Smooth muscle cell (in vitro differentiated cells): ENCODE results near the gene CDH4. TPM values are rescaled to one million over a fixed set of nuclear protein-coding genes. Genes with fewer than 3 reads are reported as not detected.

Experiments used
- DNase-seq: peaks from one replicate; lab custom pipeline; 2025; ENCODE audit not compliant: unreplicated experiment; lab: John Stamatoyannopoulos, UW
- H2AFZ ChIP-seq: fragments of 200-600 bp; sonication (generic); 2 replicates; pipeline ENCODE4 v1.6.0; 2016; ENCODE audit warnings: antibody characterized with exemption, low read depth, mild to moderate bottlenecking
- H3F3A ChIP-seq: fragments of 200-600 bp; sonication (generic); 2 replicates; pipeline ENCODE4 v1.6.0; 2017; ENCODE audit warnings: antibody characterized with exemption, low read depth
- H3K27ac ChIP-seq: fragments of 200-600 bp; sonication (generic); 2 replicates; pipeline ENCODE4 v1.5.1; 2016; ENCODE audit warnings: low read depth, mild to moderate bottlenecking
- H3K27me3 ChIP-seq: fragments of 200-600 bp; sonication (generic); 2 replicates; pipeline ENCODE4 v1.6.1; 2016; ENCODE audit warnings: low read depth, mild to moderate bottlenecking
- H3K36me3 ChIP-seq: fragments of 200-600 bp; sonication (generic); 2 replicates; pipeline ENCODE4 v1.5.1; 2016; ENCODE audit warnings: low read depth
- H3K4me1 ChIP-seq: fragments of 200-600 bp; sonication (generic); 2 replicates; pipeline ENCODE4 v1.5.1; 2016; ENCODE audit warnings: low read depth
- H3K4me2 ChIP-seq: fragments of 200-600 bp; sonication (generic); 2 replicates; pipeline ENCODE4 v1.6.0; 2016; ENCODE audit warnings: mild to moderate bottlenecking
- H3K4me3 ChIP-seq: fragments of 200-600 bp; sonication (generic); 2 replicates; pipeline ENCODE4 v1.5.1; 2016; ENCODE audit warnings: mild to moderate bottlenecking
- H3K79me2 ChIP-seq: fragments of 200-600 bp; sonication (generic); 2 replicates; pipeline ENCODE4 v1.6.0; 2016; ENCODE audit warnings: low read depth, mild to moderate bottlenecking
- H3K9ac ChIP-seq: fragments of 200-600 bp; sonication (generic); 2 replicates; pipeline ENCODE4 v1.6.0; 2016; ENCODE audit warnings: low read depth
- H3K9me3 ChIP-seq: fragments of 200-600 bp; sonication (generic); replicated peaks from 2 replicates; pipeline ENCODE4 v1.5.1; 2016; ENCODE audit warnings: low read depth
- H4K20me1 ChIP-seq: fragments of 200-600 bp; sonication (generic); 2 replicates; pipeline ENCODE4 v1.6.0; 2016; ENCODE audit warnings: low read depth
- WGBS: methylation state at CpG from one replicate; pipeline ENCODE4 v1.1.7; 2016; ENCODE audit warnings: low lambda C conversion rate; 5-methylcytosine and 5-hydroxymethylcytosine counted together
- polyA plus RNA-seq: library from polyadenylated mRNA; unstranded; fragments of >200 nt; fragmentation: Nextera tagmentation; extraction: Ambion mirVana; gene quantifications from 2 replicates; pipeline ENCODE4 v1.2.1, GENCODE V29; 2016
- total RNA-seq: library from RNA; depleted of rRNA; stranded (reverse); fragments of >200 nt; gene quantifications from 2 replicates; pipeline ENCODE4 v1.2.3, GENCODE V29; 2014
- TF ChIP-seq, protein P1 (sequence below): fragments of 200-600 bp; sonication (generic); IDR thresholded peaks from 2 replicates; pipeline ENCODE4 v1.5.1; 2017; ENCODE audit warnings: borderline replicate concordance, mild to moderate bottlenecking, antibody characterized with exemption; ENCODE audit not compliant: insufficient read depth, poor library complexity, severe bottlenecking

The CDH4 gene
- total and polyA plus RNA-seq, 2 experiments from 2014 or later, result 0.03 to 0.04 TPM

DNA sequence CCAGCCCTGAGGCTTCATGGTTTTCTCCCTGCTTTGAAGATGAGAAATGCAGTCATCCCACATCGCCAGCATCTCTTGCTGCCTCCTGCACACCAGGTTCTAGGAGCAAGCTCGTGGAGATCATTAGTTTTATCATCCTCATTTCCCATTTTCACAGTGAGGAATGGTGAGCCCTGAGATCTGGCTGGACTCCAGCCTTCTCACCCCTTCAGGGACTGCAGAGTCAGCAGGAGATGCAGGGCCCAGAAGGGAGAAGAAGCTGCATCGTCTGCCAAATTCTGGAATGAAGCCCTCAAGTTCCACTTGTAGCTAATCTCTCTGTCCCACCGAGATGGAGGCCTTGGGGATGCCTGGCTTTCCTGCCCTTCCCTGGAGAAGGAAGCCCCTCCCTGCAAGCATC lies 596.8 kb downstream of the CDH4 start:
- 87% methylated on average over 4 of the region's 4 CpGs for WGBS
- H3K27me3 ChIP-seq, result no peaks in the 10 kb centered on the region
- H3F3A ChIP-seq, result no peaks in the 10 kb centered on the region
- H3K36me3 ChIP-seq, result no peaks in the 10 kb centered on the region
- DNase-seq, result no peak
- no peak overlapping the region for H3K4me2 ChIP-seq
- H3K27ac ChIP-seq, result no peak overlapping the region
- H3K79me2 ChIP-seq, result no peaks in the 10 kb centered on the region
- no peaks in the 10 kb centered on the region for H3K4me1 ChIP-seq
- H4K20me1 ChIP-seq, result no peaks in the 10 kb centered on the region
- H3K4me3 ChIP-seq, result no peak overlapping the region
- H3K9ac ChIP-seq, result no peak overlapping the region
- TF ChIP-seq, protein P1, sequence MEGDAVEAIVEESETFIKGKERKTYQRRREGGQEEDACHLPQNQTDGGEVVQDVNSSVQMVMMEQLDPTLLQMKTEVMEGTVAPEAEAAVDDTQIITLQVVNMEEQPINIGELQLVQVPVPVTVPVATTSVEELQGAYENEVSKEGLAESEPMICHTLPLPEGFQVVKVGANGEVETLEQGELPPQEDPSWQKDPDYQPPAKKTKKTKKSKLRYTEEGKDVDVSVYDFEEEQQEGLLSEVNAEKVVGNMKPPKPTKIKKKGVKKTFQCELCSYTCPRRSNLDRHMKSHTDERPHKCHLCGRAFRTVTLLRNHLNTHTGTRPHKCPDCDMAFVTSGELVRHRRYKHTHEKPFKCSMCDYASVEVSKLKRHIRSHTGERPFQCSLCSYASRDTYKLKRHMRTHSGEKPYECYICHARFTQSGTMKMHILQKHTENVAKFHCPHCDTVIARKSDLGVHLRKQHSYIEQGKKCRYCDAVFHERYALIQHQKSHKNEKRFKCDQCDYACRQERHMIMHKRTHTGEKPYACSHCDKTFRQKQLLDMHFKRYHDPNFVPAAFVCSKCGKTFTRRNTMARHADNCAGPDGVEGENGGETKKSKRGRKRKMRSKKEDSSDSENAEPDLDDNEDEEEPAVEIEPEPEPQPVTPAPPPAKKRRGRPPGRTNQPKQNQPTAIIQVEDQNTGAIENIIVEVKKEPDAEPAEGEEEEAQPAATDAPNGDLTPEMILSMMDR, result no peak
- no peak overlapping the region for H2AFZ ChIP-seq
- no peaks in the 10 kb centered on the region for H3K9me3 ChIP-seq

DNA sequence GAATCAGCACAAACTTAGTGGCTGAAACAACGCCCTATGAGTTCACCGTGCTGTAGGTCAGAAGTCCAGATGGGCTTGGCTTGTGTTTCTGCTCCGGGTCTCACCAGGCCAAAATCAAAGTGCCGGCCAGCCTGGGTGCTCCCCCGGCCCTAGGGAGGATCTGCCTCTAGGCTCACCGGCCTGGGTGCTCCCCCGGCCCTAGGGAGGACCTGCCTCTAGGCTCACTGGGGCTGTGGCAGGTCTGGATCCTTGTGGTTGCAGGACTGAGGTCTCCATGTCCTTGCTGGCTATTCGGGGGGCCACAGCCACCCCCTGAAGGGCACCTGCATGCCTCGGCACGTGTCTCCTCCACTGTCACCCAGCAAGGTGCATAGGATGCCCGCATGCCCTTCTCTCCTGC lies 597.3 kb downstream of the CDH4 start:
- no peak overlapping the region for H3K4me3 ChIP-seq
- no peaks in the 10 kb centered on the region for H4K20me1 ChIP-seq
- 84% methylated on average over 11 of the region's 11 CpGs for WGBS
- no peak overlapping the region for H3K4me2 ChIP-seq
- no peaks in the 10 kb centered on the region for H3K4me1 ChIP-seq
- no peaks in the 10 kb centered on the region for H3K27me3 ChIP-seq
- no peaks in the 10 kb centered on the region for H3K9me3 ChIP-seq
- TF ChIP-seq, protein P1, result no peak
- H3K27ac ChIP-seq, result no peak overlapping the region
- H3F3A ChIP-seq, result no peaks in the 10 kb centered on the region
- DNase-seq, result no peak
- H3K9ac ChIP-seq, result no peak overlapping the region
- H2AFZ ChIP-seq, result no peak overlapping the region
- no peaks in the 10 kb centered on the region for H3K36me3 ChIP-seq
- H3K79me2 ChIP-seq, result no peaks in the 10 kb centered on the region

DNA sequence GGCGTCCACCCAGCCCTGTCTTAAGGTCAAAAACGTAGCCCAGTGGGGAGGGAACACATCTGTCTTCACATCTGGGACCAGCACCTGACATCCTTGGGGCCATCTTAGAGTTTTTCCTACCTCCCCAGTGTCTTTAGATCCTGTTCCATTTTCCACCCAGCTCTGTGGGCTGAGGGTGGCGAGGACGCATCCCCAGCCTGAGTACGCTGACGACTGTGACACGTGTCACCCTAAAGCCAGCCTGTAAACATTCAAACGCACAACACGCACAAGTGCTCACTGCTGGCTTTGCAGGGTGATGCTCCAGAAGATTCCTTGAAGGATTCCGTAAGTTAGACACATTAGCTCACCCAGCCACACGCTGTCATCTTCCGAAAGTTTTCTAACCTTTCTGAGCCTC lies 597.8 kb downstream of the CDH4 start:
- no peak for DNase-seq
- TF ChIP-seq, protein P1, result no peak
- H3K27ac ChIP-seq, result no peak overlapping the region
- H3K27me3 ChIP-seq, result no peaks in the 10 kb centered on the region
- H3K9ac ChIP-seq, result no peak overlapping the region
- no peaks in the 10 kb centered on the region for H3K4me1 ChIP-seq
- WGBS, result 90% methylated on average over 12 of the region's 12 CpGs
- no peak overlapping the region for H3K4me2 ChIP-seq
- H3K79me2 ChIP-seq, result no peaks in the 10 kb centered on the region
- H3K9me3 ChIP-seq, result no peaks in the 10 kb centered on the region
- no peaks in the 10 kb centered on the region for H4K20me1 ChIP-seq
- H3K4me3 ChIP-seq, result no peak overlapping the region
- H3F3A ChIP-seq, result no peaks in the 10 kb centered on the region
- no peaks in the 10 kb centered on the region for H3K36me3 ChIP-seq
- H2AFZ ChIP-seq, result no peak overlapping the region

DNA sequence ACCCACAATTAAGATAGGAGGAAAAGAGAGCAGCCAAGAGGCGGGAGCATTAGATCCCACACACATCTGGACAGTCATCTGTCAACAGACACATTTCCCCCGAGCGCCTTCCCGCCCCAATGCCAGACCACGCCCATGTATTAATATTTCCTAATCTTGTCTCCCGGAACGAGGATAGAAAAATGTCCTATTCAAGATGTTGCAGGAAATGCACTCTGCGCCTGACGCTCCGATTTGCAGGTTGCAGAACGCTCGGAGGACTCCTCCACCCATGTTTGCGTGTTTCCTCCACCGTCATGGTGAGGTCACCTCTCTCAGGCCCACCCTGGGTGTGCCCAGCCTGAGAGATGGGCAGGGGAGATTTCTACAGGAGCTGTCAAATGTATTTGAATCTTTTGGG lies 598.4 kb downstream of the CDH4 start:
- Histone ChIP-seq H3F3A (no peaks in the 10 kb centered on the region), H2AFZ (no peak overlapping the region), H3K9me3 (no peaks in the 10 kb centered on the region), H3K27me3 (no peaks in the 10 kb centered on the region), H3K4me2 (no peak overlapping the region), H3K79me2 (no peaks in the 10 kb centered on the region), H3K27ac (no peak overlapping the region), H3K4me1 (no peaks in the 10 kb centered on the region), H4K20me1 (no peaks in the 10 kb centered on the region), H3K36me3 (no peaks in the 10 kb centered on the region), H3K9ac (no peak overlapping the region), H3K4me3 (no peak overlapping the region)
- 92% methylated on average over 14 of the region's 14 CpGs for WGBS
- DNase-seq, result no peak
- TF ChIP-seq, protein P1, result no peak
